K562 (cell line): Measurements from ENCODE around the gene MVK. TPM values are rescaled to one million over a fixed set of nuclear protein-coding genes. Genes with fewer than 3 reads are reported as not detected.
A peak's percentile ranks its signal among the peaks of the same experiment; 100 is the strongest.

Experiments used
- ATAC-seq: fragments of 200-7000 bp; cut with Tn5 transposase; 3 replicates; pipeline ENCODE4 v1.9.1; 2020; ENCODE audit warnings: moderate library complexity
- BruUV-seq: library from RNA; stranded (reverse); fragments of 400-500 nt; replicated peaks from 2 replicates; lab custom pipeline; 2021; lab: Mats Ljungman, UMichigan
- CTCF ChIA-PET: fragments of 300-600 bp; formaldehyde crosslinking; extraction: SDS; loops from one replicate; lab custom pipeline; 2021; ENCODE audit warnings: low intra/inter-chr PET ratio; lab: Yijun Ruan, JAX
- POLR2A ChIA-PET: fragments of 300-600, 350-650 bp; sonication (Branson Sonifier 250); formaldehyde crosslinking; extraction: SDS; loops from one replicate; lab custom pipeline; 2021; ENCODE audit warnings: antibody characterized with exemption, inconsistent platforms; lab: Yijun Ruan, JAX
- DNase-seq, 4 experiments: peaks; one replicate each; pipeline versions ENCODE4 v3.0.0 to v3.0.0-alpha.2; 2011 to 2018; ENCODE audit warnings: low spot score in 3 of 4, mixed read lengths in 3 of 4; ENCODE audit errors: extremely low read depth in 1 of 4
- FAIRE-seq: peaks from 2 replicates; lab custom pipeline; 2011; peaks lifted over from hg19 to GRCh38; lab: Jason Lieb, UNC
- H2AFZ ChIP-seq: 2 replicates; pipeline ENCODE4 v1.6.0; 2011; ENCODE audit warnings: low read depth, low read length, control low read depth, inconsistent platforms
- H3K27ac ChIP-seq: fragments of 200-600 bp; 3 replicates; pipeline ENCODE4 v1.8.0; 2011; ENCODE audit warnings: low read depth, mild to moderate bottlenecking, control low read depth, inconsistent platforms, low read length, moderate library complexity, mixed read lengths; ENCODE audit errors: extremely low read depth
- H3K27me3 ChIP-seq, 2 experiments: fragments of 300-600 bp in 1 of 2; 2 replicates in 1 of 2; 3 replicates in 1 of 2; pipeline versions ENCODE4 v1.6.0 to v1.8.0; 2011; ENCODE audit warnings: inconsistent platforms in 2 of 2, low read length in 2 of 2, mild to moderate bottlenecking in 1 of 2, mixed read lengths in 1 of 2, moderate library complexity in 1 of 2; ENCODE audit not compliant: control insufficient read depth in 2 of 2, insufficient read depth in 2 of 2
- H3K36me3 ChIP-seq: fragments of 300-600 bp; 3 replicates; pipeline ENCODE4 v1.8.0; 2011; ENCODE audit warnings: mild to moderate bottlenecking, low read length, inconsistent platforms; ENCODE audit not compliant: control insufficient read depth, insufficient read depth
- H3K4me1 ChIP-seq, 2 experiments: fragments of 200-600 bp in 1 of 2; replicated peaks in 1 of 2; 2 replicates in 1 of 2; 3 replicates in 1 of 2; pipeline versions ENCODE4 v1.5.1 to v1.8.0; 2011; ENCODE audit warnings: inconsistent platforms in 2 of 2, low read length in 2 of 2, mild to moderate bottlenecking in 1 of 2, mixed read lengths in 1 of 2, moderate library complexity in 1 of 2; ENCODE audit not compliant: control insufficient read depth in 2 of 2, insufficient read depth in 2 of 2
- H3K4me2 ChIP-seq: 2 replicates; pipeline ENCODE4 v1.6.1; 2011; ENCODE audit warnings: low read length, control low read depth, inconsistent platforms, mixed read lengths; ENCODE audit not compliant: insufficient read depth
- H3K4me3 ChIP-seq: fragments of 200-600 bp; sonication (generic), shearing (Covaris generic); 2 replicates; pipeline ENCODE4 v1.5.1; 2016; ENCODE audit warnings: control low read depth, inconsistent platforms
- H3K79me2 ChIP-seq: fragments of 200-600 bp; 3 replicates; pipeline ENCODE4 v1.8.0; 2011; ENCODE audit warnings: low read length, inconsistent platforms; ENCODE audit not compliant: control insufficient read depth, insufficient read depth
- H3K9ac ChIP-seq, 2 experiments: 2 replicates each; pipeline versions ENCODE4 v1.6.0 to v1.6.1; 2011; ENCODE audit warnings: low read depth in 2 of 2, low read length in 2 of 2, control low read depth in 1 of 2, inconsistent platforms in 1 of 2, mild to moderate bottlenecking in 1 of 2, mixed read lengths in 1 of 2; ENCODE audit not compliant: insufficient read depth in 1 of 2
- H3K9me1 ChIP-seq: one replicate; pipeline ENCODE4 v1.6.0; 2011; ENCODE audit warnings: inconsistent platforms, mild to moderate bottlenecking, low read length, moderate library complexity; ENCODE audit not compliant: control insufficient read depth, insufficient read depth
- H3K9me3 ChIP-seq: replicated peaks from 2 replicates; pipeline ENCODE4 v1.5.1; 2011; ENCODE audit warnings: low read depth, low read length, inconsistent platforms; ENCODE audit not compliant: control insufficient read depth, insufficient read depth
- H4K20me1 ChIP-seq: replicated peaks from 2 replicates; pipeline ENCODE4 v1.6.1; 2011; ENCODE audit warnings: low read length, inconsistent platforms, mixed read lengths; ENCODE audit not compliant: control insufficient read depth, insufficient read depth
- CBX2 ChIP-seq: fragments of 200-600 bp; sonication (generic); IDR thresholded peaks from one replicate; pipeline ENCODE4 v1.6.1; 2012; ENCODE audit warnings: mild to moderate bottlenecking, low read length, inconsistent platforms; ENCODE audit not compliant: insufficient read depth, poor library complexity, severe bottlenecking
- ILK ChIP-seq: fragments of 450-650 bp; IDR thresholded peaks from 2 replicates; pipeline ENCODE4 v1.6.1; 2016; ENCODE audit warnings: missing genetic modification characterization, low read depth, mild to moderate bottlenecking, missing compliant biosample characterization, moderate library complexity, borderline replicate concordance
- LARP7 ChIP-seq: fragments of 450-650 bp; IDR thresholded peaks from 2 replicates; pipeline ENCODE4 v1.6.1; 2016
- NCOA4 ChIP-seq: fragments of 450-650 bp; IDR thresholded peaks from 2 replicates; pipeline ENCODE4 v1.6.1; 2018; ENCODE audit warnings: mild to moderate bottlenecking; ENCODE audit not compliant: partially characterized antibody
- NR4A1 ChIP-seq, 2 experiments: fragments of 250-450 bp in 1 of 2; fragments of 450-650 bp in 1 of 2; sonication (Bioruptor Pico) in 1 of 2; IDR thresholded peaks; 2 replicates each; pipeline versions ENCODE4 v1.4.0 to v1.6.1; 2016 to 2020; ENCODE audit warnings: mild to moderate bottlenecking in 2 of 2, missing compliant biosample characterization in 1 of 2, missing genetic modification characterization in 1 of 2, moderate library complexity in 1 of 2
- ZNF133 ChIP-seq: fragments of 250-450 bp; sonication (Bioruptor Pico); IDR thresholded peaks from 2 replicates; pipeline ENCODE4 v1.4.0; 2020; ENCODE audit warnings: mild to moderate bottlenecking
- ZNF444 ChIP-seq: fragments of 250-450 bp; sonication (Bioruptor Pico); IDR thresholded peaks from 2 replicates; pipeline ENCODE4 v1.4.0; 2020; ENCODE audit warnings: mild to moderate bottlenecking, moderate library complexity
- WGBS: fragments of 100-300 bp; shearing (Covaris generic); methylation state at CpG from one replicate; pipeline ENCODE4 v1.1.6; 2016; ENCODE audit warnings: low coverage, mixed read lengths; ENCODE audit not compliant: insufficient coverage; ENCODE audit errors: missing lambda C conversion rate; 5-methylcytosine and 5-hydroxymethylcytosine counted together
- in situ Hi-C: fragments of 300-500 bp; cut with MboI; formaldehyde crosslinking; loops from 4 replicates; pipeline ENCODE4 v1.15.0; 2018; ENCODE audit warnings: inconsistent platforms, mixed read lengths
- intact Hi-C: fragments of 100-400 bp; cut with micrococcal nuclease; formaldehyde crosslinking; loops from 2 replicates; pipeline ENCODE4 v1.14.2; 2022
- polyA plus RNA-seq, 8 experiments: library from polyadenylated mRNA; depleted of rRNA in 4 of 8; stranded (reverse) in 5 of 8; unstranded in 3 of 8; fragments of >200 nt; fragmentation: Nextera tagmentation in 2 of 8; fragmentation: Illumina TruSeq in 1 of 8; extraction: Ambion mirVana in 2 of 8; extraction: Trizol in 1 of 8; gene quantifications; 2 replicates each; pipeline versions ENCODE4 v1.2.1 to v1.2.3, GENCODE V29; 2011 to 2014; ENCODE audit warnings: inconsistent platforms in 1 of 8, missing spikeins in 1 of 8
- total RNA-seq, 7 experiments: library from RNA; depleted of rRNA in 6 of 7; stranded (reverse); fragments of >200 nt in 6 of 7; fragmentation: Illumina TruSeq in 2 of 7; extraction: Trizol in 2 of 7; gene quantifications; 2 replicates each; pipeline versions ENCODE4 v1.2.1 to v1.2.3, GENCODE V29; 2011 to 2021; ENCODE audit warnings: low replicate concordance in 1 of 7

The MVK gene
- total and polyA plus RNA-seq, 9 of the 15 experiments (the other 6 are each of a cell fraction or from before 2014, with no cell fraction given), result 0.41 to 33.6 (median 18.8) TPM

GRCh38 chr12:109525279-109525585 is 48.4 kb upstream of the MVK start:
- H3K9ac ChIP-seq, result peak overlapping the region in 1 of 2 experiments; percentile 61; a peak in 1 of 4 replicates
- FAIRE-seq (peak; percentile 15), ATAC-seq (no peak), DNase-seq (no peak)
- 92% methylated on average over 3 of the region's 3 CpGs for WGBS
- H3K9me3 ChIP-seq, result no peaks in the 10 kb centered on the region
- H3K4me2 ChIP-seq, result no peak overlapping the region
- ChIA-PET POLR2A (interaction anchor here (0.7 to 1.8 kb wide), 2 partner anchors 9 to 38 kb away, joined by 3 to 11 read pairs; no protein-coding TSS in a partner anchor), CTCF (no interaction called here)
- H3K4me3 ChIP-seq, result no peak overlapping the region
- in situ Hi-C loops (no loop called here), intact Hi-C loops (no loop called here)
- TF ChIP-seq ILK (tag) (no peak), ZNF444 (no peak), NR4A1 (CRISPR knock-in tag; IDR thresholded peaks at IDR 0.05) (no peak), NR4A1 (tag; IDR thresholded peaks at IDR 0.05) (no peak), NCOA4 (no peak), LARP7 (no peak), ZNF133 (CRISPR knock-in tag) (no peak), CBX2 (no peak)
- H3K79me2 ChIP-seq, result no peaks in the 10 kb centered on the region
- H4K20me1 ChIP-seq, result no peaks in the 10 kb centered on the region
- H3K27me3 ChIP-seq, result no peaks in the 10 kb centered on the region
- peaks cover 28% of the 10 kb centered on the region; the same call in 2 of the 3 replicates for H3K36me3 ChIP-seq
- no TSS peak for BruUV-seq
- H3K27ac ChIP-seq, result no peak overlapping the region
- H3K9me1 ChIP-seq, result no peaks in the 10 kb centered on the region
- H3K4me1 ChIP-seq, result no peaks in the 10 kb centered on the region
- no peak overlapping the region for H2AFZ ChIP-seq
